ENCODE data around the gene TSPAN3.

- no peak for TF ChIP-seq GATA3 (IDR thresholded peaks at IDR 0.05; ENCODE audit: low read depth, low read length)
- TF ChIP-seq GATA2 (IDR thresholded peaks at IDR 0.05; ENCODE audit: low read depth, low read length) = no peak
These were observed 40.6 kb downstream of the TSPAN3 start for GRCh38 chr15:77030048-77030927.
